HepG2 (cell line): ENCODE data around the gene TPD52L2. TPM values are rescaled to one million over a fixed set of nuclear protein-coding genes. Genes with fewer than 3 reads are reported as not detected.
A peak's percentile ranks its signal among the peaks of the same experiment; 100 is the strongest.

Source experiments
- AFF4 ChIP-seq: sonication (generic); formaldehyde crosslinking; IDR thresholded peaks from 2 replicates; pipeline ENCODE4 v1.4.0; 2020; ENCODE audit warnings: missing genetic modification reagents
- ATM ChIP-seq: fragments of 450-650 bp; IDR thresholded peaks from 2 replicates; pipeline ENCODE4 v1.7.1; 2017; ENCODE audit warnings: mild to moderate bottlenecking, borderline replicate concordance
- BRD4 ChIP-seq: sonication (generic); formaldehyde crosslinking; IDR thresholded peaks from 2 replicates; pipeline ENCODE4 v1.4.0; 2020; ENCODE audit warnings: missing genetic modification reagents
- EEA1 ChIP-seq: sonication (generic); formaldehyde crosslinking; IDR thresholded peaks from 2 replicates; pipeline ENCODE4 v1.5.1; 2020; ENCODE audit warnings: mild to moderate bottlenecking, missing genetic modification reagents, borderline replicate concordance
- HCFC1 ChIP-seq: fragments of 150-350 bp; IDR thresholded peaks from 2 replicates; pipeline ENCODE4 v1.6.1; 2014; ENCODE audit warnings: low read depth, low read length
- HNRNPH1 ChIP-seq: fragments of 200-400 bp; formaldehyde crosslinking; optimal IDR thresholded peaks from 2 replicates; pipeline ENCODE3; 2017; ENCODE audit warnings: mild to moderate bottlenecking, low read depth, low read length
- HNRNPLL ChIP-seq: fragments of 200-400 bp; formaldehyde crosslinking; IDR thresholded peaks from 2 replicates; pipeline ENCODE4 v1.6.1; 2017; ENCODE audit warnings: mild to moderate bottlenecking, low read depth, low read length; ENCODE audit not compliant: poor library complexity, severe bottlenecking
- IRF2 ChIP-seq: IDR thresholded peaks from 2 replicates; pipeline ENCODE4 v1.6.1; 2018; ENCODE audit warnings: missing genetic modification reagents, missing compliant biosample characterization
- JUN ChIP-seq: sonication (generic); formaldehyde crosslinking; IDR thresholded peaks from 2 replicates; pipeline ENCODE4 v1.4.0; 2020; ENCODE audit warnings: mild to moderate bottlenecking, missing genetic modification reagents
- KMT2B ChIP-seq: IDR thresholded peaks from 2 replicates; pipeline ENCODE4 v1.6.1; 2016; ENCODE audit warnings: missing genetic modification reagents, missing compliant biosample characterization
- MTA1 ChIP-seq: sonication (generic); formaldehyde crosslinking; IDR thresholded peaks from 2 replicates; pipeline ENCODE4 v1.4.0; 2020; ENCODE audit warnings: missing genetic modification reagents, mild to moderate bottlenecking, borderline replicate concordance
- MXI1 ChIP-seq: IDR thresholded peaks from 3 replicates; pipeline ENCODE4 v1.6.1; 2012; ENCODE audit warnings: low read depth, low read length, inconsistent platforms, borderline replicate concordance
- STAG1 ChIP-seq: sonication (generic); formaldehyde crosslinking; IDR thresholded peaks from 2 replicates; pipeline ENCODE4 v1.4.0; 2020; ENCODE audit warnings: missing genetic modification reagents
- TRIM24 ChIP-seq: sonication (generic); formaldehyde crosslinking; IDR thresholded peaks from 2 replicates; pipeline ENCODE4 v1.8.0; 2022; ENCODE audit warnings: mild to moderate bottlenecking, missing genetic modification reagents
- YEATS4 ChIP-seq: sonication (generic); formaldehyde crosslinking; IDR thresholded peaks from 2 replicates; pipeline ENCODE4 v1.4.0; 2020; ENCODE audit warnings: missing genetic modification reagents, borderline replicate concordance
- ZFP36L1 ChIP-seq: sonication (generic); formaldehyde crosslinking; IDR thresholded peaks from 2 replicates; pipeline ENCODE4 v1.8.0; 2022; ENCODE audit warnings: mild to moderate bottlenecking, missing genetic modification reagents, moderate library complexity
- ZMYM4 ChIP-seq: sonication (generic); formaldehyde crosslinking; IDR thresholded peaks from 2 replicates; pipeline ENCODE4 v1.8.1; 2023; ENCODE audit warnings: mild to moderate bottlenecking, missing genetic modification reagents
- ZNF230 ChIP-seq: sonication (generic); formaldehyde crosslinking; IDR thresholded peaks from 2 replicates; pipeline ENCODE4 v1.4.0; 2020; ENCODE audit warnings: mild to moderate bottlenecking, missing genetic modification reagents
- ZNF598 ChIP-seq: sonication (generic); formaldehyde crosslinking; IDR thresholded peaks from 2 replicates; pipeline ENCODE4 v1.5.1; 2020; ENCODE audit warnings: mild to moderate bottlenecking, missing genetic modification reagents, borderline replicate concordance
- ZNF616 ChIP-seq: sonication (generic); formaldehyde crosslinking; IDR thresholded peaks from 2 replicates; pipeline ENCODE4 v1.5.0; 2020; ENCODE audit warnings: low read depth, mild to moderate bottlenecking, missing genetic modification reagents
- ZNF704 ChIP-seq: sonication (generic); formaldehyde crosslinking; IDR thresholded peaks from 2 replicates; pipeline ENCODE4 v1.8.1; 2023; ENCODE audit warnings: mild to moderate bottlenecking, inconsistent platforms, moderate library complexity, missing genetic modification reagents, borderline replicate concordance
- ZNF878 ChIP-seq: sonication (generic); formaldehyde crosslinking; IDR thresholded peaks from 2 replicates; pipeline ENCODE4 v1.8.1; 2023; ENCODE audit warnings: mild to moderate bottlenecking, missing genetic modification reagents, moderate library complexity
- polyA plus RNA-seq, 8 experiments: library from polyadenylated mRNA; depleted of rRNA in 3 of 8; stranded (reverse) in 7 of 8; unstranded in 1 of 8; fragments of >200 nt; fragmentation: Illumina TruSeq in 4 of 8; extraction: Trizol in 4 of 8; gene quantifications; 2 replicates each; pipeline versions ENCODE4 v1.2.1 to v1.2.3, GENCODE V29; 2011 to 2016; ENCODE audit warnings: low read depth in 4 of 8, missing spikeins in 1 of 8, mixed read lengths in 1 of 8; ENCODE audit not compliant: insufficient read depth in 1 of 8
- total RNA-seq, 5 experiments: library from RNA; depleted of rRNA; stranded (reverse); fragments of >200 nt; fragmentation: Illumina TruSeq; extraction: Trizol; gene quantifications; 2 replicates each; pipeline ENCODE4 v1.2.3, GENCODE V29; 2016; ENCODE audit warnings: low read depth in 1 of 5
- TF ChIP-seq, protein P1 (sequence below): sonication (generic); formaldehyde crosslinking; IDR thresholded peaks from 2 replicates; pipeline ENCODE4 v1.4.0; 2020; ENCODE audit warnings: mild to moderate bottlenecking, missing genetic modification reagents
- TF ChIP-seq, protein P2 (sequence below): sonication (generic); formaldehyde crosslinking; IDR thresholded peaks from 2 replicates; pipeline ENCODE4 v1.4.0; 2020; ENCODE audit warnings: missing genetic modification reagents

Gene TPD52L2
- total and polyA plus RNA-seq, 2 of the 13 experiments (the other 11 are each of a cell fraction or from before 2014, with no cell fraction given): 156 to 184 TPM

GRCh38 chr20:63863798-63864544, 1.1 kb upstream of the TPD52L2 start (continued):
- TF ChIP-seq AFF4 (CRISPR knock-in tag) (no peak), HNRNPH1 (no peak), ATM (no peak), ZNF704 (CRISPR knock-in tag) (no peak; the same call in 1 of the 2 replicates), IRF2 (CRISPR knock-in tag) (peak; percentile 56), KMT2B (CRISPR knock-in tag) (peak; percentile 60; the same call in 1 of the 2 replicates), HCFC1 (peak; percentile 27), ZNF616 (no peak), MTA1 (CRISPR knock-in tag) (peak; percentile 64), HNRNPLL (peak; percentile 76), EEA1 (CRISPR knock-in tag) (0 out of 2 replicates have a peak, but pooled peaks have one; percentile 20), TRIM24 (CRISPR knock-in tag) (no peak), STAG1 (peak; percentile 98), ZMYM4 (peak; percentile 82), ZNF598 (CRISPR knock-in tag) (no peak), MXI1 (peak; percentile 97), ZNF878 (CRISPR knock-in tag) (no peak), BRD4 (no peak; the same call in 1 of the 2 replicates), ZFP36L1 (CRISPR knock-in tag) (peak; percentile 80; the same call in 1 of the 2 replicates), YEATS4 (0 out of 2 replicates have a peak, but pooled peaks have one; percentile 2), ZNF230 (CRISPR knock-in tag) (peak; percentile 32; the same call in 1 of the 2 replicates), JUN (CRISPR knock-in tag) (peak; percentile 84; the same call in 1 of the 2 replicates)
- TF ChIP-seq, protein P1, sequence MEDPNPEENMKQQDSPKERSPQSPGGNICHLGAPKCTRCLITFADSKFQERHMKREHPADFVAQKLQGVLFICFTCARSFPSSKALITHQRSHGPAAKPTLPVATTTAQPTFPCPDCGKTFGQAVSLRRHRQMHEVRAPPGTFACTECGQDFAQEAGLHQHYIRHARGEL (CRISPR knock-in tag): no peak; the same call in 1 of the 2 replicates
- TF ChIP-seq, protein P2, sequence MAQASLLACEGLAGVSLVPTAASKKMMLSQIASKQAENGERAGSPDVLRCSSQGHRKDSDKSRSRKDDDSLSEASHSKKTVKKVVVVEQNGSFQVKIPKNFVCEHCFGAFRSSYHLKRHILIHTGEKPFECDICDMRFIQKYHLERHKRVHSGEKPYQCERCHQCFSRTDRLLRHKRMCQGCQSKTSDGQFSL: no peak
